GM21447 (cell line): Measurements from ENCODE around the gene CMTR1.

Source experiments
- ATAC-seq: cut with Tn5 transposase; IDR thresholded peaks from one replicate; pipeline ENCODE4 v1.9.1; 2021; ENCODE audit not compliant: unreplicated experiment

CMTR1 gene

DNA sequence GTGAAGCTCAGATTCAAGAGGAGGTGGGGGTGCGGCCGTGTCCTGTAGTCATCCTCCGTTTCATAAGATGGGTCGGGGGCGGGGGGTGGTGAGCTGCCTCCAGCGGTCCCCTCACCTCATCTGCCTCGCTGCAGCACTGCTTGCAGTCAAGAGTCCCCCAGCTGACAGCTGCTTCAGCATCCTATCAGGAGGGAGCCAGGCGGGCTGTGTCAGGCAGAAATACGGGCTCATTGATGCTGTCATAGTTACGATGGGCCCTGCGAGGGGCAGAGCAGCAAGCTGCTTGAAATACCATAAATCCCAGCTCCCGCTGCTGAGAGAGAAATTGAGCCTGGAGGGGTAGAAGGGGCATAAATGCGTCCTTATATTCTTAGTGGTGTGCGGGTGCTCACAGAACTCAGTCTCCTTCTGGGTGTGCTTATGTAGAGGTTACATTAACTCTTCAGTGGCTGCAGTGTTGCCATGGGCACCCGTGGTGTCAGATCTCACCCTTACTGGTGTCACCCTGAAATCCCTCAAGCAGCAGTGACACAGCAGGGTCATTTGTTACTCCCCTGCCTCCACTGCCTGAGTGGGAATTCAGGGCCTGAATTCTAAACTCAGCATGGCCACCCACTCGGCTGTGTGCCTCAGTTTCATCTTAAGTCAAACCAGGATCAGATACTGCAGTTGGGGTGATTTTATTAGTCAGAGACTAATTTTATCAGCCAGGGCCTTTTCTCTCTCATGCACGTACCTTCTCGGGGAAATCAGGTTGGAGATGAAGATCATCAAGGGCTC lies 44.8 kb downstream of the CMTR1 start:
- no peak for ATAC-seq

DNA sequence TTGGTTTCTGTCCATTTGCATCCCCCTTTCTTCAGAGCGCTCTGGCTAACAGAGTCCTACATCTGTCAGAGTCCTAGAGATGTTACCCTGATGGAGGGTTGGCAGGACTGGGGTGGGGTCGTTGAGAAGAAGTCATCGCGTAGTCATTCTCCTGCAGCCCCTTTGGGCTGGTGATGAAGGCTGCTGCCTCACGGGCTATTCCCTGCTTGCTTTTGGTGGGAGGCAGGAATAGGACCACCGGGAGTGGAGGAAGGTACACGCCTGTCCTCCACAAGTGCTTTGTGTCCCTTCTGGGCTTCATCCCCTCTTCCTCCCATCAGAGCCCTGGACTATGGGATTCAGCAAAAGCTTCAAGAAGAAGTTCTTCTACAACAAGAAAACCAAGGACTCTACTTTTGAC lies 45.8 kb downstream of the CMTR1 start:
- ATAC-seq = no peak

DNA sequence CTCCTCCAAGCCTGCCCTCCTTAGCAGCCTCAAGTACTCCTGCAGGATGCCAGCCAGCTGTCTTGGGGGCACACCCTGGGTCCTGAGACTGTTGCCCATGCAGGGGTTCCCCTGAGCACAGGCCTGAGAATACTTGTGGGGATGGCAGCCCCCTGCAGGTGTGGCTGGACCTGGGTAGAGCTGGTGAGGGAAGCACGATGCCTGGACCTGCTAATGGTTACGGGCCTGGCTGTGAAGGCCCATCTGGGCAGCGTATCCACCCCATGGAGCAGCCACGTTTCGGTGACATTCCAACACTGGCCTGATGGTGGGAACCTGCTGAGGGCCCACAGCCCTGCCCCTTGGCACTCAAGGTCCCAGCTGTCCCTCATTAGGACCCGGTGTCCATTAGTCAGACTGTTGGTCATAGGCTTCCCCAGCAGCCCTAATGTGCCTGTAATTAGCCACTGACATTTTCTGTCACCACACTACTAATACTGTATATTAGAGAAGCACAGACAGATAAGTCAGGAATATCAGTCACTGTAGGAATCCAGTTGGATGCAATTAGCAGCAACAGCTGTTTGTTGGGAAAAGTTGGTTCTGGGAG lies 46.3 kb downstream of the CMTR1 start:
- ATAC-seq = no peak

DNA sequence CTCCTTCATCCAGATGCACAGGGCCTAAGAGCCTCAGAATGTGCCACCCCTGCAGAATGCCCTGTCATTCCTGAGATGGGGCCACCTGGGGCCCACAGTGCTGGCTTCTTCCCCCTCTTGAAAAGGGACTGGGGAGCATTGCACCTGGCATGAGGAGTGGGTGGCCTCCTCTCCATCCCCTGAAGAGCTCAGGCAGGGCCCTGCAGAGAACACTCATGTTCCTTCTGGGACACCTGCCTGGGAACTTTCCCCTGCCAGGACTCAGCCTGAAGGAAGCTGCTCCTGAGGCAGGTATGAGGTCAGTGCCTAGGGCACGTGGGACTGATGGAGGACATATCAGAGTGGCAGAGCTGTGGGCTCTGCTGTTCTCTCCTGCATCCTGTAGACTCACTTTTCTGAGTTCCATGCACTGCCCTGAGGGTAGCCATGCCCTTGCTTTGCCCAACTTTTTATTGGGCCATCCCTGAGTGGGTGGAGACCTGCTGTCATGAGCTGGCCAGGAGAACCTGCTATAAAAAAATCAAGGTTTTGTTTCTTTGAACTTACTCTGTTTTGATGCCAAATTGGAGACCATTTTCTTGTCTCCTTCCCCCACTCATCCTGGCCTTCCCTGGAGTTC lies 47.2 kb downstream of the CMTR1 start:
- ATAC-seq = no peak

DNA sequence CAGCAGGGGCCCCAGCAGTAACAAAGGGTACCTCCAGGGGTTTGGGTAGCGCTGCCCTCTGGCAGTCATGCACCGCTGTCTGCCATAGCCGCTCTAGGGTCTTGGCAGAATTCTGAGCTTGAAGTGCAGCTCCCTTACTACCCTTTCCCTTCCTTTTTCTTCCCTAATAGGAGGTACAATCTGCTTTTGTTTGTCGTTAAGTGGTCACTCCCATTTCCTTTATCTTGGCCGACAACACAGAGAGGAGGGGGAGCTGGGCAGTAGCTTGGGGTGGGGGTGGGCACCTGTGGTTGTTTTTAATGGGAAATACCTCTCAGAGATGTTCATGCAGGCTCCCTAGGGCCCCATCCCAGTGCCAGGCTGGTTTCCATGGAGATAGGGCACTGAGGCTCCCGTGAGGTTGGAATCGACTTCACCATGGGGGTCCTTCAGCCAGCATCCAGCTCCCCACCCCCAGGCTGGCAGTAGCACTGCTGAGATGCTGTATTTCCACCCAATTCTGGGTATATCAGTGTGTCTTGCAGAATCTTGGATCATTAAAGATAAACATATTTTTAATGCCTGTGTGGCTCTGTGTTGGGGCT lies 48.0 kb downstream of the CMTR1 start:
- no peak for ATAC-seq

DNA sequence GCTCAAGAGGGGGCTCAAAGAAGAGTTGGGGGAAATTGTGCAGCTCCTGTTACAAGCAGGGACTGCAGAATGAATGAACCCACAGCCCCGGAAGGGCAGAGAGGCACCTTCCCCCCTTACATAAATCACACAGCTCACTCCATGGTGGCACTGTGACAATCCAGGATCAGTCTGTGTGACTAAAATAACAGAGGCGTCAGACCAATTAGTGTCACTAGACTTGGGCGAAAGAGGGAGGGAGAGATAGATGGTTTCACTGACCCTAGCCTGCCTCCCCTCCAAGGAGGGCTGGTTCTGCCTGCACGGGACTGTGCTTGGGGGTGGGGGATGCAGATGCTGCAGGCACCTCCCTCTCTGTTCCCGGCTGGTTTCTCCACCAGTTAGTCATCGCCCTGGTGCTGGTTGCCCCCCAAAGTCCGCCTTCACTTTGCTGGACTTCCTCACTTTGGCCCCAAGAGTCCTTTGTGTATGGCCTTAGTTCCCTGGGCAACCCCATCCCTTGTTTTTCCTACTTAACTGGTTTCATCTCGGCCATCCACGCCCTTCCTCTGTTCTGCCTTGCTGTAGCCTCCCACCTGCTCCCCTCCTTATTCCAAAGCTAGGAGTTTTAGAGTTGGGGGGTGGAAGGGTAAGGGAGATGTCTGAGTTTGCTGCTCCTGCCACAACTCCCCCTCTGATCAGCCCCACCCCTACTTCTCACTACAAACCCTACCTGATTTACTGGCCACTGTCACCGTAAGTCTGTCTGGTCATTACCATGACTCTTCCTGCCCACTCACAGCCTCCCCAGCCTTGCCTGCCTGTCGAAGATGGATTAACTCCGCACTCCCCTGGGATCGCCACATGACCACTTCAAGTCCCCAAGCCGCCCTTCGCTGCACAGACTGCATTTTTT lies 48.9 kb downstream of the CMTR1 start:
- no peak for ATAC-seq

DNA sequence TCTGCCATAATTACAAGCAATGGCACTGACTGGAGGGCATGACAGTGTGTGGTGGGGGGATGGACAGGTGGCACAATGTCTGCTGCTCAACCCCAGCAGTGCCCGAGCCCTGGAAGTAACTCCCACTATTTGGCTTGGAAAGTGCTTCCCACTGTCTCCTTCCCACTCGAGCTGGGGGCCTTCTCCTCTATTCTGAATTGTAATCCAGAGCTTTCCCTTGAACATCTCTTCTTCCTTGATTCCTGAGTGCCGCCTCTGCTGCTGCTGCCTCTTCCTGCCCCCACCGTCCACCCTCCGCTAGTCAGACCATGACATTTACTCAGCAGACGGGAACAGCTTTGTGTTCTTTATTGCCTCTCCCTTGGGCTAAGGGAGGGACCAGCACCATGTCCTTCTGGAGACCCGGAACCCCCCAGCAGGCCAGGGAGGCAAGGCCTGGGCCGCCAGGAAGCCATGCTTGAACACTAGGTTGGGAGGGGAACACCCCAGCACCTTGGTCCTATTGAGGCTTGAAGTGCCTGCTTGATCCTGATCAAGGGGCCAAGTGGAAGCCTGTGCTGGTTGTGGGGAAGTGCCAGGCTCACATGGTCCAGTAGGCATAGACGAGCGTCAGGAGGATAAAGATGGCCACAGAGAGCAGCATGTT lies 49.7 kb downstream of the CMTR1 start:
- ATAC-seq = no peak

DNA sequence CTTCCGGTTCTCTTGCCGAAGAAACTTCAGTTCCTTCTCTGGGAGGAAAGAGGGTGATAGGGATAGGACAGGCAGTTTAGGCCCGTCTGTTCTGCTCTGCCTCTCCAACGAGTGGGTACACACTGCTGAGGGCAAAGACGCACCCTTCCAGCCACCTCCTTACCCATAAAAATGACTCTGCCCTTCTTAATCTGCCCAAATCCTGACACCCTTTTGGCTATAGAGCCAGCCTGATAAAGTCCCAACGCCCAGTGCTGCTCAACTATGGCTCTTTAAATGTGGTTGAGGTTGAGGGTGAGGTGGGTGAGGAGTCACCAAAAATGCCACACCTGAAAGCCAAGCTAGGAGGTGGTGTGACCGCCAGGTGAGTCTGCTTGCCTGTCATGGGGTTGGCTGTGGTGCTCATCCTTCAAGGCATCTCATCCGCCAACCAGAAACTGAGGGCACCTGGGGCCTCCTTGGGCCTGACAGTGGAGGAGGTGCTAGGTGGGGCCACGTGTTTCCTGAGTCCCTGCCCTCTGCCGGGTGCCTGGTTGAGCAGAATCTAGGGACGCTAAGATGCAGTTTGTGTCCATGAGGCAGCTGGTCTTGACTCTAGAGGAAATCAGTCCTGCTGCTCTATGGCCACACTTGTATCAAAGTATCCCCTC lies 50.4 kb downstream of the CMTR1 start:
- no peak for ATAC-seq

DNA sequence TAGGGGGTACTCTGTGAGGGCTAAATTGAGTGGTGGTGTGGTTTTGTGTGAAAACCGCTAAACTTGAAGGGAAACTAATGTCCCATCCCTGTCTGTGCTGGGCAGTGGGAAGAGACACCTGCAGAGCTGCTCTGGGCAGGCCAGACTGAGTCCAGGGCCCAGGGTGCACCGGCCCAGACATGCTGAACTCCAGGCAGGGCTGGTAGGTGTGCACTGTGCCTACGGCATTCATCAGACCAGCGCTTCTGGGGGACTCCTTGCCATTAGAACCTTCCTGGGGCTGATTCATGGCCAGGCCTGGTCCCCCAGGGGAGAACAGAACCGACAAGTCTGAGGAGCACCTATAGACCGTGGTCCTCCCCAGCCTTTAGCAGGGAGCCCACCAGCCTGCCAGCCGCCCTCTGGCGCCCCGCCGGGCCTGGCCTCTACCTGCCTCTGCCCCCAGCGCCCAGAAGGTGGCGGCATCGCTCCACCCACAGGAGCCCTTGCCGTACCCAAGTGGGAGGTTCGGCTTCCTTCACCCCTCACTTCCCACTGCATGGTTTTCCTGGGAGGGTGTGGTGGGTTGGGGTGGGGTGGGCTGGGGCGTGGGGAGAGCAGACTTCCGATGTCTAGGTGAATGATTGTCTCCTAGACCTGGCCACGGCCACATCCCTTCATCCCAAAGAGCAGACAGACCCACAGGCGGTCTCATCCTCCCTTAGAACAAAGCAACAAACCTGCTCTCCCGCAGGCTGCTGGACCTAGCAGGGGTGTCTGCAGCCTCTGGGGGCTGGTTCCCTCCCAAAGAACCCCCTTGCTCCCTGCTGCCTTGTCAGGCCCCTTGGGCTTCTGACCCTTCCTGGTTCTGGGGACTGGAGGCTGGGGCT lies 51.1 kb downstream of the CMTR1 start:
- ATAC-seq = no peak

DNA sequence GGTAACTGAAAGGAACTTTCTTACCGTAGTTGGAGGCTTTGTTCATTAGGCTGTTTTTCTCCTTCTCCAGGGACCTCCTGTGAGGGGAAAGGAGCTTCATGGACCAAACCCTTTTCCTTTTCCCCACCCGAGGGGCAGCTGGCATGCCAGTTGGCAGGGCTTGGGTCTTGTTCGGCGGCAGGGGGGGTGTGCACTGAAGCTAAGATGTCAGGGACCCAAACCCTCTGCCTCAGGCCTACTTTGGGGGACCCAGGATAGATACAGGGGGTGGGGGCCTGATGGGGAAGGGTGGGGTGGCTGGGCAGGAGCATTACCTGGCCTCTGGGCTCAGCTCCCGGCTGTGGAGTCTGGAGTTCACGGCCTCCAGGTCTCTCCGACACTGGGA lies 51.8 kb downstream of the CMTR1 start:
- no peak for ATAC-seq

DNA sequence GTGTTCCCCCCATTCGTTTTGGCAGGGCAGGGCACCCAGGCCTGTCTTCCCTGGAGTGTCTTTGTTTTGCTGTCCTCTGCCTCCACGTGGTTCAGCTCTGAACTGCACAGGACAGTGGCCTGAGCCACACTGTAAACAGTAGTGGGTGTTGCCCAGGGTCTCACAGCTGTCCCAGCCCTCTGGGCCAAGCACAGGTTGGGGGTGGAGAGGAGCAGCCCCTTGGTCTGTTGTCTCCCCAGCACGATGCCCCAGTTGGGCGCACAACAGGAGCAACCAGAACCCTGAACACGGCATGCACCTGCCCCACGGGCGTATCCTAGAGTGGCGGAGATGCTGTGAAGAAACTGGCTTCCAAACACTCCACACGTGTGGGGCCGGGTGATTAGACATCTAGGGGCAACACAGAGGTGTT lies 52.3 kb downstream of the CMTR1 start:
- no peak for ATAC-seq

DNA sequence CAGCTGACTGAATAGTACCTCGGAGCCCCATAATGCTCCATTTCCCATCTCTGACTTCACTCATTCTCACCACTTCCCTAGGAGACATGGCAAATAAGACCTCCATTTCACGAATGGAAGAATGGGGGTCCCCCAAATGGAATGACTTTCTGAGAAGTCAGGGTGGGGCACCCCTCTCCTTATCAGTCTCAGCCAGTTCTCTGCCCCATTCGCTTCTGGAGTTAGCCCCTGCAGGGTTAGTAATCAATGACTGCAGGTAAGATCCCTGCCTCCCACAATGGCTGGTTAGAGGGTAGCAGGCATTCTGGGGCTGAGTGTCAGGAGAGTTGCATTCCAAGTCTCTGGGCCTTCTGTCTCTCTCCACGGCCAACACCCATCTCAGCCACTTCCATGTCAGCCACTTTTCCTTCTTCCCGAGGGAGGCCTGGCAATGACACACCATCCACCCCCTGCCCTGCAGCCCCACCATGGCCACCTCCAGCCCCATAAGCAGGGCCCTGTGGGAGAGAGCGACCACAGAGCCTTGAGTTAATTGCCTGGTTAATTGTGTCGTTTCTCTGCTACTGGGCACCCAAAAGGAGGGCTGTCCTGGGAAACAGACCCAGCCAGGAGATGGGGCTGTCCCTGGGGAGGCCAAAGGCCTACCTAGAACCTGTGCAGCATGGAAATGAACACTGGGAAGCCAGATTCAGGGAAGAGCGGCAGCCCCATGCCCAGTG lies 53.3 kb downstream of the CMTR1 start:
- no peak for ATAC-seq

DNA sequence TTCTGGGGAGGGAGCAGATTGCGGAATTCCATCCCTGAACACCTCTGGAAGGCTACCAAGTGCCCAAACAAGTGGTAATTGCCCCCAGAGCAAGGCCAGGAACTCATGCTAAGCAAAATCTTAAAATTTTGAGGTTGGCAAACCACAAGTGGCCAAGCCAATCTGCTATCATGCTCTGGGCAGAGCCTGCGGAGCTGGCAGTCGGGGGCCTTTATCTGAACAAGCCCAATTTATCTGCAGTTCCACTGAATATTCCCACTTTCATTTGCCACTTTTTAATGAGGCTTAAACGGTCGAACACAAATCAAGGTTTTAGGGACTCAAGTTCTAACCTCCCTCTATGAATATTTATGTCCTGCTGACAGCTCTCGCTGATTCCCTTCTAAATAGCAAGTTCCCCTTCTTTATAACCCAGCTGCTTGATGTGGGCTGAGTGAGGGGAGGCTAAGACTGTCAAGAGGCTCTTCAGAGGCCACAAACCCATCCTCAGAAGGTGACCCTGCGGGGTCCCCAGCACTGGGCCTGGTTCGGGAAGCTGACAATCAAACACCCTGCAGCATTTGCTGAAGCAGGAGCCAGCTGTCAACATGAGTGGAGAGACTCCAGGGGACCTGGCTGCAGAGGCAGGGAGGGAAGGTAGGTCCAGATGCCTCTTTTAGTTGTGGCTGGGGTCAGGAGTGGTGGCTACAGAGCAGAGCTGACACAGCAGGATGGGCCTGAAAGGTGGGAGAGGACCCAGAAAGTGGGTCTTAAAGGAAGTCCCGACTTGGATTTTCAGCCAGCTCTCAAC lies 54.8 kb downstream of the CMTR1 start:
- no peak for ATAC-seq

DNA sequence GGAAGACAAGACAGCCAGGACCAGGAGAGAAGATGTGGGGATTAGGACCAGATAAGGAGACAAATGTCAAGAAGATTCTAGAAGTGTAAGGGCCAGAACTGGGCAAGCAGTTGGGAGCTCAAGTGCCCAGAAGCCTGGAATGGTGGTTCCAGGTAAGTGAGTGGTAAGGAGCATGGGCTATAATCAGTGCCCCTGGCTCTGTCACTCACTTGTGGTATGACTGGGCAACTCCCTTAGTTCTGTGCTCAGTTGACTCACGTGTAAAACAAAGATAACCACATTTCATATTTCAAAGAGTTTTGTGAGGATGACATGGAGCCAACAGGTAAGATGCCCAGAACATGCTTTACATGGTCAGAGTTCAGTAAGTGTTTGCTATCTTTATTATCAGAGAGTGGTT lies 55.5 kb downstream of the CMTR1 start:
- ATAC-seq = no peak

DNA sequence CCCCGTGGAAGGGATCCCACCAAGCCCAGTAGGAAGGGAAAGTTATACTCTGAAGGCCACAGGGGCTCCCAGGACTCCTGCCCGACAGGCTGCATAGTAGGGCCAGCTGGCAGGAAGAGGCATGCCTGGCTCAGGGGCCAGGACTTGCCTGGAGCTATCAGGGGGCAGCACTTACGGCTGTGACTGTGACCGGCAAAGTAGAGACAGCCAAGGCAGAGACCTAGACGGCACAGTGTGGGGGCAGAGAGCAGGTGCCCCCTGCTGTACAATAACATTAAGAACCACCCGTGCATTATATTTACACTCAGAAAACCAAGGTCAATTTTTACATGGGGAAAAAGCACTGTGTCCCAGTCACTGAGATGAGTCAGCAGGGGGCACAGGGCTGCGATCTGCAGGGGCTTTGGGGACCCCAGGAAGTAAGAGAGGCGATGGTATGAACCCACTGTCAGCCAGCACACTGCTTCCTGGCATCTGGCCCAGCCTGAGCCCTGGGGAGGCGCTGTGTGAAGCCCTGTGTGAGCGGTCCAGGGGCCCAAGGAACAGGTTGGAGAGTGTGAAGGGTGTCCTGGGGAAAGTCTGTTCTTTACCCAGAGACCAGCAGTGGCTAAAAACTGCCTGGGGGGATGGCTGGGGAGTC lies 56.8 kb downstream of the CMTR1 start:
- ATAC-seq = no peak

DNA sequence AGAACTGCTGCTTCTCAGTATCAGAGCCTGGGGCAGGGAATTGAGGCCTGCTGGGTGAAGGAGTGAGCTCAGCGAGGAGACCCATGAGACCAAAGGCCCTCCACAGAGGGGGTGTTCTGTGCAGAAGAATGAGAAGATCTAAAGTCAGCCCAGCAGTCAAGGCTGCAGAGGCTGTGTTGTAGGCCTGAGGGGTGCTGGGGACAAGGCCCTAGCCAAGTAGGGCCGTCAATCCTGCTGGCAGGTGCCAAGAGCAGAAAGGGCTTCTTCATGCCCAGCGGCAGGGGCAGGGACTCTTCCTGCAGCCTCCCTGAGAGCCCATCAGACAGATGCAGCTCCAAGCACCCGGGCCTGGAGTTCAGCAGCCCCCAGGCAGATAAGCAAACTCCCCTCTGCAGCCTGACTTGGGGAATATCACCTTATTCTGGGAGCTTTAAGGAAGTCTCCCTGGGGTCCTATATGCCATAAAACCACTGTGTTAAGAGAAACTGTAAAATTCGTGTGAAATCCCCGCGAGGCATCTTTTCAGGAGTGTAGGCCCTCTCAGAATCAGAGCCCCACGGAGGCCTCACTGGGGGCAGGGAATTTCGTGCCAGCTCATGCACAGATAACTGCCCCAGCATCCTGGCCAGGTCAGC lies 57.6 kb downstream of the CMTR1 start:
- ATAC-seq = no peak
